Activated CD8-positive, alpha-beta memory T cell treated with anti-CD3 and anti-CD28 coated beads, Interleukin-2, amount 10 ng/mL, durations not matched to agents 7 days and 5 days (primary cell): ENCODE data around the gene GRXCR1. TPM values are rescaled to one million over a fixed set of nuclear protein-coding genes. Genes with fewer than 3 reads are reported as not detected.

Experiments used
- ATAC-seq: fragments of 150-1000 bp; cut with Tn5 transposase; one replicate; pipeline ENCODE4 v1.10.0; 2021; ENCODE audit warnings: moderate library complexity
- CTCF ChIA-PET: fragments of 350-600 bp; sonication (Branson Sonifier 250); formaldehyde crosslinking; loops from one replicate; lab custom pipeline; 2021; ENCODE audit warnings: antibody characterized with exemption; lab: Charles Lee
- DNase-seq: peaks from one replicate; pipeline ENCODE4 v3.0.0-alpha.2; 2020
- H3K27ac Mint-ChIP-seq: one replicate; pipeline ENCODE4 v1.8.0; 2021; ENCODE audit warnings: mild to moderate bottlenecking, mixed read lengths
- H3K27me3 Mint-ChIP-seq: one replicate; pipeline ENCODE4 v1.8.0; 2021; ENCODE audit warnings: mixed read lengths
- H3K36me3 Mint-ChIP-seq: one replicate; pipeline ENCODE4 v1.8.0; 2021; ENCODE audit warnings: mild to moderate bottlenecking, mixed read lengths
- H3K4me1 Mint-ChIP-seq: one replicate; pipeline ENCODE4 v1.8.0; 2021; ENCODE audit warnings: mixed read lengths
- H3K4me3 Mint-ChIP-seq: one replicate; pipeline ENCODE4 v1.8.0; 2021; ENCODE audit warnings: mild to moderate bottlenecking, moderate library complexity, mixed read lengths
- H3K9me3 Mint-ChIP-seq: one replicate; pipeline ENCODE4 v1.8.0; 2022; ENCODE audit warnings: low read depth, mixed read lengths
- total RNA-seq, 2 experiments: library from RNA; stranded (reverse); gene quantifications; one replicate each; pipeline ENCODE4 v1.2.3, GENCODE V29; 2021

The GRXCR1 gene
- total RNA-seq, 2 experiments from 2014 or later, result not detected

GRCh38 chr4:42906341-42906740 is 13.8 kb downstream of the GRXCR1 start:
- no peak for DNase-seq
- ATAC-seq, result no peak
- CTCF ChIA-PET, result no interaction called here
- Mint-ChIP-seq H3K4me3 (no peak overlapping the region), H3K27me3 (peaks cover 2% of the 10 kb centered on the region), H3K4me1 (no peaks in the 10 kb centered on the region), H3K27ac (no peak overlapping the region), H3K9me3 (no peaks in the 10 kb centered on the region), H3K36me3 (no peaks in the 10 kb centered on the region)

GRCh38 chr4:42906891-42907759 is 14.6 kb downstream of the GRXCR1 start:
- Mint-ChIP-seq H3K9me3 (no peaks in the 10 kb centered on the region), H3K36me3 (no peaks in the 10 kb centered on the region), H3K27me3 (peaks cover 6% of the 10 kb centered on the region), H3K4me3 (no peak overlapping the region), H3K4me1 (no peaks in the 10 kb centered on the region), H3K27ac (no peak overlapping the region)
- DNase-seq (no peak), ATAC-seq (no peak)
- CTCF ChIA-PET, result no interaction called here

GRCh38 chr4:42910459-42910858 is 17.9 kb downstream of the GRXCR1 start:
- no peaks in the 10 kb centered on the region for H3K9me3 Mint-ChIP-seq
- DNase-seq (no peak), ATAC-seq (no peak)
- H3K4me3 Mint-ChIP-seq, result no peak overlapping the region
- H3K27ac Mint-ChIP-seq, result no peak overlapping the region
- H3K36me3 Mint-ChIP-seq, result no peaks in the 10 kb centered on the region
- H3K4me1 Mint-ChIP-seq, result no peaks in the 10 kb centered on the region
- CTCF ChIA-PET, result no interaction called here
- peaks cover 6% of the 10 kb centered on the region for H3K27me3 Mint-ChIP-seq

DNA sequence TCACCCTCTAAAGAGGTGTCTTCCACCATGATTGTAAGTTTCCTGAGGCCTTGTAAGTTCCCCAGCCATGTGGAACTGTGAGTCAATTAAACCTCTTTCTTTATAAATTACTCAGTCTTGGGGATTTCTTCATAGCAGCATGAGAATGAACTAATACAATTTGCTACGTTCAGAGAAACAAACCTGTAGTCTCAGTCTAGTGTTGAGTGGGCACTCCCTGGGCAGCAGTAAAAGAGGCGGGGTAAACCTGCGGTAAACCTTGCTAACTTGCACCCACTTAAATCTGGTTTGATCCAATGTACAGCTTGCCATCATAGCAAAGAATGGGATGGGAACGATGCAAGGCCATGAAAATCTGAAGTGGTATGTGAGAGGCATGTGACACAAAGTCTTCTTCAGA is 22.4 kb downstream of the GRXCR1 start:
- H3K27ac Mint-ChIP-seq, result no peak overlapping the region
- H3K4me3 Mint-ChIP-seq, result no peak overlapping the region
- no peaks in the 10 kb centered on the region for H3K36me3 Mint-ChIP-seq
- ATAC-seq, result no peak
- H3K4me1 Mint-ChIP-seq, result no peaks in the 10 kb centered on the region
- DNase-seq, result no peak
- H3K9me3 Mint-ChIP-seq, result no peaks in the 10 kb centered on the region
- H3K27me3 Mint-ChIP-seq, result peaks cover 6% of the 10 kb centered on the region
- CTCF ChIA-PET, result no interaction called here

DNA sequence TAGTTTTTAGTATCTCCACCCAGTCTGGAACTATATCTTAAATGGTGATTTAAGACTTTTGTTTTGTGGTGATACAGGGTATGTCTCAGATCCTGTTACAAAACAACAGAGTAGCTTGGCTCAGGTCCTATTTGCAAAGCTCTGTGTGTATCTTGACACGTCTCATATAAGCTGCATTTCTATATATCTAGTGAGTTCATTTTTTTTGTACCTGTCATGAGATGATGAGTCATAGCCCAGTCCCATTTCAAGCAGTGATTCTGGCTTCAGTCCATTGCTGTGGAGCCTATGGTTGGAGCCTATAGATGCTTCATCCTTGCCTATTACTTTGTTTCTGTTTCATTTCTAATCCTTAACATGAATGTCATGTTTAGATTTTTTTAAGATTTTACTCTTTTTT is 23.0 kb downstream of the GRXCR1 start:
- H3K4me3 Mint-ChIP-seq, result no peak overlapping the region
- H3K4me1 Mint-ChIP-seq, result no peaks in the 10 kb centered on the region
- no peaks in the 10 kb centered on the region for H3K36me3 Mint-ChIP-seq
- DNase-seq, result no peak
- ATAC-seq, result no peak
- H3K27me3 Mint-ChIP-seq, result peaks cover 6% of the 10 kb centered on the region
- H3K9me3 Mint-ChIP-seq, result no peaks in the 10 kb centered on the region
- no peak overlapping the region for H3K27ac Mint-ChIP-seq
- CTCF ChIA-PET, result no interaction called here

DNA sequence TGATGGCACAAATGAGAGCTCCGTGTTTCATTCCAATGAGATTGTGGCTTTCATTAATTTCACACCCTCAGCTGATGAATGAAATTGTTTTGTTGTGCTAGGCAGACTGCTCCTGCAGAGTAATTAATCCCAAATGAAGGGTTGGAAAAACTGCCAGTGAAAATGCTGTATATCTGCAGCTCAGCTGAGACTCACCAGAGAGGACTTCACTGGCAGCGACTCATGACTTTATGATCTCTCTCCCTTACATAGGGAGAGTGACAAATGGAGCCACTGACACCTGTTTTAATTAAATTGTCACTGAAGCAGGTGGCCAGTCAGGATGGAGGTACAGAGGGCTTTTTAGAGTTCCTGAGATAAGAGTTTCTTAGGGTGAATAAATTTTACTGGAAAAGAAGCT is 24.8 kb downstream of the GRXCR1 start:
- Mint-ChIP-seq H3K4me1 (no peaks in the 10 kb centered on the region), H3K9me3 (no peaks in the 10 kb centered on the region), H3K27ac (no peak overlapping the region), H3K27me3 (no peaks in the 10 kb centered on the region), H3K4me3 (no peak overlapping the region), H3K36me3 (no peaks in the 10 kb centered on the region)
- no peak for DNase-seq
- CTCF ChIA-PET, result no interaction called here
- no peak for ATAC-seq

- CTCF ChIA-PET, result no interaction called here
- H3K4me1 Mint-ChIP-seq, result no peaks in the 10 kb centered on the region
These were observed 30.9 kb downstream of the GRXCR1 start for GRCh38 chr4:42923431-42923830.

GRCh38 chr4:42925921-42926320 is 33.4 kb downstream of the GRXCR1 start:
- H3K36me3 Mint-ChIP-seq, result no peaks in the 10 kb centered on the region
- peaks cover 4% of the 10 kb centered on the region for H3K27me3 Mint-ChIP-seq
- no peaks in the 10 kb centered on the region for H3K4me1 Mint-ChIP-seq
- no peak overlapping the region for H3K27ac Mint-ChIP-seq
- CTCF ChIA-PET, result no interaction called here
- H3K9me3 Mint-ChIP-seq, result no peaks in the 10 kb centered on the region
- ATAC-seq (no peak), DNase-seq (no peak)
- H3K4me3 Mint-ChIP-seq, result no peak overlapping the region

More at GRCh38 chr4:42923431-42923830, 30.9 kb downstream of the GRXCR1 start:
- Mint-ChIP-seq H3K36me3 (no peaks in the 10 kb centered on the region), H3K4me3 (no peak overlapping the region), H3K27me3 (peaks cover 4% of the 10 kb centered on the region), H3K9me3 (no peaks in the 10 kb centered on the region), H3K27ac (no peak overlapping the region)
- ATAC-seq (no peak), DNase-seq (no peak)

DNA sequence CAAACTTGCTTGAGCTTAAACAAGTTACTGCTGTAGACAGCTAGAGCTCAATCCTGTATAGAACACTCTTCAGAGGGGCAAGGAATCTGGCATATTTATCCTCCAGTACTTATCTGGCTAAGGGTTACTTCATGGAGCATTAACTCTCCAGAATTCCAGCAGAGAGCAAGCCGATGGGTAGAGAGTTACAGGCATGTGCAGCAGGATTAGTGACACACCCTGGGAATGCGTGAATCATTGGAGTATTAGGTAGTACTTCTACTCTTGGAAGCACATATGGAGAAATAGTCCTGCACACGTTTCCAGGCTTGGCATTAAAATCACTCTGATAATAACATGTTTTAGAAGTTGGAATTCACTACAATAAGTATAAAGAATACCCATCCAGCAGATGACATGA is 35.4 kb downstream of the GRXCR1 start:
- Mint-ChIP-seq H3K4me1 (no peaks in the 10 kb centered on the region), H3K27ac (no peak overlapping the region), H3K9me3 (no peaks in the 10 kb centered on the region), H3K4me3 (no peak overlapping the region), H3K36me3 (no peaks in the 10 kb centered on the region), H3K27me3 (peaks cover 4% of the 10 kb centered on the region)
- ATAC-seq, result no peak
- CTCF ChIA-PET, result no interaction called here
- no peak for DNase-seq

DNA sequence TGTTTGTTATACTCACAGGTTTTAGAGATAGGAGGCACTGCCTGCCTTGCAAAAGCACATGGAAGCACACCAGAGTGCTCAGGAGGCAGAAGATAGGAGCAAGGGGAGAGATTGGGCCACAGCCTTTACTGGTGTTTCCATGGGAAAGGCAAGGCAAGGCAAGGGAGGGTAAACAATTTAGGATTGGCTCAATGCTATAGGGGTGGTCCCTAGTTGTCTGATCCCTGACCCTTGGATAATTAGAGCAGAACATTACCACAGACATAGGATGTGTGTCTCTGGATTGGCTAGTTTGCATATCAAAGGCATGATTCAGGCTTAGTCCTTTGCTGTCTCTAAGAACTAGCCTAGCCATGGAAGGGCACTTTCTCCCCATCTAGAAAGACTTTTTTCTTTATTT is 36.1 kb downstream of the GRXCR1 start:
- CTCF ChIA-PET, result no interaction called here
- ATAC-seq (no peak), DNase-seq (no peak)
- H3K4me3 Mint-ChIP-seq, result no peak overlapping the region
- H3K4me1 Mint-ChIP-seq, result no peaks in the 10 kb centered on the region
- no peaks in the 10 kb centered on the region for H3K36me3 Mint-ChIP-seq
- no peaks in the 10 kb centered on the region for H3K9me3 Mint-ChIP-seq
- H3K27ac Mint-ChIP-seq, result no peak overlapping the region
- H3K27me3 Mint-ChIP-seq, result peaks cover 2% of the 10 kb centered on the region

DNA sequence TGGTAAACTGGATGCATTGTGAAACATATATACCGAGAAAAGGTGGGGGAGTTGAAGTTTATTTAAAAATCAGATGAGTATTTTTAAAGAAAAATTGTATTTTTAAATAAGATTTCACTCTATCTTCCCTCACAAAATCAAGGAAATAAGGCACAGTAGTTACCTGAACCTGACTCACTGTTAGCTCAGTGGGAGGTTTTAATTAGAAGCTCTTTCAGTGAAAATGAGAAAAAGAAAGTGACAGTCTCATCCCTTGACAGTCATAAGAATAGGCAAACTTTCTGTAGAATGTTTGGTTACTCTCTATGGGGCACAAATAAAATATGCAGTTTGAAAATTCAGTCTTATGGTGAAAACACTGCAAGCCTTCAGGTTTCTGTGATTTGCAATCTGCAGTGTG is 49.7 kb downstream of the GRXCR1 start:
- Mint-ChIP-seq H3K27me3 (peaks cover 3% of the 10 kb centered on the region), H3K27ac (no peak overlapping the region), H3K4me1 (no peaks in the 10 kb centered on the region), H3K9me3 (no peaks in the 10 kb centered on the region), H3K4me3 (no peak overlapping the region), H3K36me3 (no peaks in the 10 kb centered on the region)
- no peak for ATAC-seq
- CTCF ChIA-PET, result no interaction called here
- no peak for DNase-seq

DNA sequence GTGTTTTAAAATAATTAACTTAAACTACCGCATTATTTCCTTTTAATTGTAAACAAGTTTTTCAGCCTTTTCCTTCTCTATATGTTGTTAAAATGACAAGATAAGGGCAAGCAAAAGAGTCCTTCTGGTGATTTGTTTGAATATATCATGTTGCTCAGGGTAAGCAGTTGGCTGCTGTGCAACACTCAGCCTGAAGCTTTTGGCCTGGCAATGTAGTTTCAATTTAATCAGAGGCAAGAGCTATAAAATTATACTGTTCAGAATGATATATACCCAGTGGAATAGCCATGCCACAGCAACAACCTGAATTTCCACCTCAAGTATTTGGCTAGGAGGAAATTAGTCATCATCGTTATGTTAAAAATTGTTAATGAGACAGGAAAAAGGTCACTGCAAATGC is 53.4 kb downstream of the GRXCR1 start:
- DNase-seq (no peak), ATAC-seq (no peak)
- H3K4me3 Mint-ChIP-seq, result no peak overlapping the region
- H3K27ac Mint-ChIP-seq, result no peak overlapping the region
- H3K36me3 Mint-ChIP-seq, result no peaks in the 10 kb centered on the region
- CTCF ChIA-PET, result no interaction called here
- H3K27me3 Mint-ChIP-seq, result no peaks in the 10 kb centered on the region
- no peaks in the 10 kb centered on the region for H3K9me3 Mint-ChIP-seq
- H3K4me1 Mint-ChIP-seq, result no peaks in the 10 kb centered on the region

GRCh38 chr4:42953321-42953720 is 60.8 kb downstream of the GRXCR1 start:
- CTCF ChIA-PET, result no interaction called here
- Mint-ChIP-seq H3K4me3 (no peak overlapping the region), H3K27me3 (no peaks in the 10 kb centered on the region), H3K9me3 (no peaks in the 10 kb centered on the region), H3K27ac (no peak overlapping the region), H3K36me3 (no peaks in the 10 kb centered on the region), H3K4me1 (no peaks in the 10 kb centered on the region)
- ATAC-seq, result no peak
- no peak for DNase-seq

DNA sequence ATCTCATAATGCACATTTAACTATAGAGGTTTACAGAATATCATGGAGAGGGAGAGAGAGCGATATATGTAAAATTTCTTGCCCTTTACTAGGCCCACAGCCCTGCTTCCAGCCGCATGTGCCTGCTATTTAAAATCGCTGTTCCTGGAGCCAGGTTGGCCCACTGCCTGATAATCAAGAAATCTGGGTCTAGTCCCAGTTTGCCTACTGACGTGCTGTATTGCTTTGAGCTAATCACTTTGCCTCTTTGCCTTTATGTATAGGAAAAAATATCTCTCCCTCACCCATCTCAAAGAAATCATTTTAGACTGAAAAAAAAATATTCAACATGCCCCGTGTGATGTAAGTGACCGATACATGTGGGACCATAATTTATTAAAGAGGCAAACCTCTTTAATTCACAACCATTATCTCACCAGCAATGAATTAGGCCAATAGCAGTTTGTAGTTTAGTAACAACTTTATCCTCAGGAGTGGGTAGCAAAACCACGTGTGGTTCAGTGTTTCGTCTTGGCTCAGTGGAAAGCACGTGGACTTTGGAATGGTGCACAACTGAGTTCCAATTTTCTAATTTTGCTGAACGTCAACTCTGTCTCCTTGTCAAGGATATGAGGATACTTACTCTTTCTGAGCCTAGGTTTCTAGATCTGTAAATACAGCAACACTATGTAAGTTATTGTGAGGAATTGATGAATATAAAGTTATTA is 62.6 kb downstream of the GRXCR1 start:
- DNase-seq (no peak), ATAC-seq (no peak)
- Mint-ChIP-seq H3K27me3 (no peaks in the 10 kb centered on the region), H3K36me3 (no peaks in the 10 kb centered on the region), H3K4me1 (no peaks in the 10 kb centered on the region), H3K9me3 (no peaks in the 10 kb centered on the region), H3K27ac (no peak overlapping the region), H3K4me3 (no peak overlapping the region)
- CTCF ChIA-PET, result no interaction called here
